ENCODE data around the gene SGPP2.

DNA sequence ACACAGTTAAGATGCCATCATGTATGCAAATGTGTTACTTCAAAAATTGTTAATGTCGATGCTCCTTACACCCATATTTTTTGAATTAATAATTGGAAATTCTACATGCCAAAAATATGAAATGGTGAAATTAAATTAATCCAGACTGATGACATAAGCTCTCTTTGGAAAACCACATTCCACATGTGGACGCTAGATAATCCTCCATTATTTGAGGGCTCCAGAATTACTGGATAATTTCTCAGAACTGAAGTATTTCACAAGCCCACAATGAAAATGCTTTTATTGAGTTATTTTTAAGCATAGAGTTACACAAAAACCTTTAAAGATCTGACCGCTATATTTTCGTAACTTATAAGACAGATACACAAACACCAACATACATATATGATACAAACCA lies 183.7 kb downstream of the SGPP2 start:
- TF ChIP-seq CTCF (IDR thresholded peaks at IDR 0.05) (no peak), POLR2A (IDR thresholded peaks at IDR 0.05) (no peak), EP300 (IDR thresholded peaks at IDR 0.05) (no peak)
